ENCODE measurements around the gene PTTG1IP. TPM values are rescaled to one million over a fixed set of nuclear protein-coding genes. Genes with fewer than 3 reads are reported as not detected.

The PTTG1IP gene
- total and polyA plus RNA-seq, 10 of the 15 experiments (the other 5 are each of a cell fraction or from before 2014, with no cell fraction given) = 2.4 to 56.4 (median 44.4) TPM

DNA sequence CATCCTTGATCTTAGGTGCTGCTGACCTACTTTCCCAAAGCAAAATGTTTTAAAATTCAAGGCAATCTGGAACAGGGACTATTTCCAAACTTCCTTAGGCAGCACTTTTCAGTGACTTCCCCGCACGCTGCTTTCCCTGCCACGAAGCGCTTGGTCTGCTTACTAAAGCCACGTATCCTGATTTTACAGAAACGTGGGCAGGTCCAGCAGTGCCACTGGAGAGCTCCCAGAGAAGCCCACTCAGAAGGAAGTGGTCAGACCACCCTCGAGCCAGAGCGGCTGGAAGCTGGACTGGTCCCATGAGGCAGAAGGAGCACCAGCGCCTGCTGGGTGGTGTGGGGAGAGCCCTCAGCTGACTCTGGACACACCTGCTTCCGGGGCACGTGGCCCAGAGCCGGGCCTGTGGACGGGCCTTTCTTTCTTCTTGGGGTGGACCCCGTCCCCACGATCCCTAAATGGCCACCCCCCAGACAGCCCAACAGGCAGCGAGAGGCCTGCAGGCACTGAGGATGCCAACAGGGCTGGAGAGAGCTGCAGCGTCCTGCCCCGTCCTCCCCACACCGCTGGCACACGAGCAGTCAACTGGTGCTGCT is 23.2 kb downstream of the PTTG1IP start:
- Histone ChIP-seq H3K4me2 (ENCODE audit: control insufficient read depth, insufficient read depth) (no peak overlapping the region), H3K4me1 (ENCODE audit: control insufficient read depth, insufficient read depth, low read length) (no peaks in the 10 kb centered on the region; the same call in 1 of the 2 replicates), H3K27me3 (replicated peaks in 1 of 2; ENCODE audit: control insufficient read depth in 2 of 2, insufficient read depth in 2 of 2, low read length in 1 of 2) (no peaks in the 10 kb centered on the region; a peak in 1 of 4 replicates), H3K27ac (ENCODE audit: control insufficient read depth, insufficient read depth) (no peak overlapping the region), H3K79me2 (ENCODE audit: control insufficient read depth, insufficient read depth, low read length) (no peaks in the 10 kb centered on the region), H3K9ac (ENCODE audit: control insufficient read depth, insufficient read depth, low read length) (no peak overlapping the region), H3K9me3 (replicated peaks; ENCODE audit: control insufficient read depth, insufficient read depth, low read length) (no peaks in the 10 kb centered on the region), H3K36me3 (ENCODE audit: control insufficient read depth in 2 of 2, insufficient read depth in 2 of 2, low read length in 1 of 2) (peaks cover 0 to 29% of the 10 kb centered on the region in 2 experiments; a peak in 3 of 4 replicates), H4K20me1 (ENCODE audit: control insufficient read depth, insufficient read depth) (no peaks in the 10 kb centered on the region), H2AFZ (ENCODE audit: control insufficient read depth, low read depth, low read length) (no peak overlapping the region), H3K4me3 (no peak overlapping the region)
- in situ Hi-C loops (cut with MboI) = no loop called here
- TF ChIP-seq, protein P1, sequence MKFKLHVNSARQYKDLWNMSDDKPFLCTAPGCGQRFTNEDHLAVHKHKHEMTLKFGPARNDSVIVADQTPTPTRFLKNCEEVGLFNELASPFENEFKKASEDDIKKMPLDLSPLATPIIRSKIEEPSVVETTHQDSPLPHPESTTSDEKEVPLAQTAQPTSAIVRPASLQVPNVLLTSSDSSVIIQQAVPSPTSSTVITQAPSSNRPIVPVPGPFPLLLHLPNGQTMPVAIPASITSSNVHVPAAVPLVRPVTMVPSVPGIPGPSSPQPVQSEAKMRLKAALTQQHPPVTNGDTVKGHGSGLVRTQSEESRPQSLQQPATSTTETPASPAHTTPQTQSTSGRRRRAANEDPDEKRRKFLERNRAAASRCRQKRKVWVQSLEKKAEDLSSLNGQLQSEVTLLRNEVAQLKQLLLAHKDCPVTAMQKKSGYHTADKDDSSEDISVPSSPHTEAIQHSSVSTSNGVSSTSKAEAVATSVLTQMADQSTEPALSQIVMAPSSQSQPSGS (IDR thresholded peaks at IDR 0.05; ENCODE audit: low read length) = no peak
- TF ChIP-seq, protein P2, sequence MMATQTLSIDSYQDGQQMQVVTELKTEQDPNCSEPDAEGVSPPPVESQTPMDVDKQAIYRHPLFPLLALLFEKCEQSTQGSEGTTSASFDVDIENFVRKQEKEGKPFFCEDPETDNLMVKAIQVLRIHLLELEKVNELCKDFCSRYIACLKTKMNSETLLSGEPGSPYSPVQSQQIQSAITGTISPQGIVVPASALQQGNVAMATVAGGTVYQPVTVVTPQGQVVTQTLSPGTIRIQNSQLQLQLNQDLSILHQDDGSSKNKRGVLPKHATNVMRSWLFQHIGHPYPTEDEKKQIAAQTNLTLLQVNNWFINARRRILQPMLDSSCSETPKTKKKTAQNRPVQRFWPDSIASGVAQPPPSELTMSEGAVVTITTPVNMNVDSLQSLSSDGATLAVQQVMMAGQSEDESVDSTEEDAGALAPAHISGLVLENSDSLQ (IDR thresholded peaks at IDR 0.05) = no peak
- TF ChIP-seq CREB1 (IDR thresholded peaks at IDR 0.05; ENCODE audit: low read depth) (no peak), BCL11A (IDR thresholded peaks at IDR 0.05; ENCODE audit: low read depth, low read length) (no peak)
- TF ChIP-seq, protein P3, sequence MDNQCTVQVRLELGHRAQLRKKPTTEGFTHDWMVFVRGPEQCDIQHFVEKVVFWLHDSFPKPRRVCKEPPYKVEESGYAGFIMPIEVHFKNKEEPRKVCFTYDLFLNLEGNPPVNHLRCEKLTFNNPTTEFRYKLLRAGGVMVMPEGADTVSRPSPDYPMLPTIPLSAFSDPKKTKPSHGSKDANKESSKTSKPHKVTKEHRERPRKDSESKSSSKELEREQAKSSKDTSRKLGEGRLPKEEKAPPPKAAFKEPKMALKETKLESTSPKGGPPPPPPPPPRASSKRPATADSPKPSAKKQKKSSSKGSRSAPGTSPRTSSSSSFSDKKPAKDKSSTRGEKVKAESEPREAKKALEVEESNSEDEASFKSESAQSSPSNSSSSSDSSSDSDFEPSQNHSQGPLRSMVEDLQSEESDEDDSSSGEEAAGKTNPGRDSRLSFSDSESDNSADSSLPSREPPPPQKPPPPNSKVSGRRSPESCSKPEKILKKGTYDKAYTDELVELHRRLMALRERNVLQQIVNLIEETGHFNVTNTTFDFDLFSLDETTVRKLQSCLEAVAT (IDR thresholded peaks at IDR 0.05) = no peak
- no peak for FAIRE-seq
- WGBS (ENCODE audit: insufficient coverage, insufficient replicate concordance, low lambda C conversion rate, missing lambda C conversion rate) = 97% methylated on average over 20 of the region's 20 CpGs
- SMC1A ChIA-PET (ENCODE audit: uncharacterized antibody, unreplicated experiment) = no interaction called here
- RAD21 ChIA-PET (ENCODE audit: unreplicated experiment) = no interaction called here
- no TSS peak for BruUV-seq (replicated peaks)
- no peak for ATAC-seq
- no peak for DNase-seq (ENCODE audit: low read depth, low spot score)
- POLR2A ChIA-PET = no interaction called here
- CTCF ChIA-PET = no interaction called here
- intact Hi-C loops (cut with micrococcal nuclease; ENCODE audit: unreplicated experiment) = no loop called here
